ENCODE data around the gene MYO3B. TPM values are rescaled to one million over a fixed set of nuclear protein-coding genes. Genes with fewer than 3 reads are reported as not detected.
"Not testable (repeated sequence)": the region's sequence is repeated elsewhere in the genome, so short reads cannot be mapped to it uniquely, and the experiment has no call there.

The MYO3B gene
- polyA plus RNA-seq, 12 donors: 0.07 to 3.2 (median 0.23) TPM; not detected in 2

GRCh38 chr2:170472498-170472897, 294.6 kb downstream of the MYO3B start:
- not testable (repeated sequence) for DNase-seq

- DNase-seq: no peak
Measured at GRCh38 chr2:170475878-170476277, 297.9 kb downstream of the MYO3B start.

GRCh38 chr2:170477630-170478029, 299.7 kb downstream of the MYO3B start:
- no peak for DNase-seq

DNA sequence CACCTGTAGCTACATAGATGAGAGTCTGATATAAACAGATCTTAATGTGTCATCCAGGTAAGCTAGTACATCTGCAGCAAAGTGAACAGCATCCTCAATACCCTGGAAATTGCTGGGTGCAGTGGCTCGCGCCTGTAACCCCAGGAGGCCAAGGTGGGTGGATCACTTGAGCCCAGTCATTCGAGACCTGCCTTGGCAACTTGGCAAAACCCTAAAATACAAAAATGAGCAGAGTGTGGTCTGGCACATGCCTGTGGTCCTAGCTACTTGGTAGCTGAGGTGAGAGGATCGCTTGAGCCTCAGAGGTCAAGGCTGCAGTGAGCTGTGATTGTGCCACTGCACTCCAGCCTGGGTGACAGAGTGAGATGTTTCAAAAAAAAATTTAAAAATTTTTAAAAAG, 303.3 kb downstream of the MYO3B start:
- DNase-seq: no peak

DNA sequence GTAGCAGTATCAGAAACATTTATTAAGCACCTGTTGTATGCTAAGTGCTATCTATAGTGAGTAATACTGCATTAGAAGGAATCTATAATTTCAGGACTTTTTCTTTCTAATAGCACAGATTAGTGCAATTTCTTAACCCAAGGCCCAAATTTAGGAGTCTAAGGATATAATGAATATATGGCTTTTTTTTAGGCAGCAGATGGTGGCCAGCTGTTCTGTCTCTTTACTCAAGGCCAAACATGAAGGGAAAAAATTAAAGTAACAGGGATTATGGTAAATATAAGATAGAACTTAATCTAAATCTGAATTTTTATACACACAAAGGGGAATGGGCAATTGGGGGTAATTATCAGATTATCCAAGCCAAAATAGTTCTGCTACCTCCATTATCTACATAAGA, 306.6 kb downstream of the MYO3B start:
- no peak for DNase-seq

- no peak for DNase-seq
Measured at GRCh38 chr2:170485254-170486026, 307.5 kb downstream of the MYO3B start.

DNA sequence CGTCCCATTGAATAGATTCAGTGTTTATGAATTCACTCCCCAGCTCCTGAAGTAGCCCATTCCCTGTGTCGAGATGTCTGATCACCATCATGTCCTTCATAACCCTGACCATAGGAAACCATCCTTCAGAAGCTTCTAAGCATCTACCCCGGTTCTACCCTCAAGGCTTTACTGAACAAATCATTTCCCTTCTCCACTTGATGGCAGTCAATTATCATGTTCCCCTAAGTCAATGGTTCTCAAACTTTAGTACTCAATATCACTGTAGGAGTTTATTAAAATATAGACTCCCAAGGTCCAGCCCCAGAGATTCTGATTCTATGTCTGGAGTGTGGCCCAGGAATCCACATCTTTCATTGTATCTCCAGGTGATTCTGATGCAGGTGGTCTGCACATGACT, 308.8 kb downstream of the MYO3B start:
- no peak for DNase-seq

DNA sequence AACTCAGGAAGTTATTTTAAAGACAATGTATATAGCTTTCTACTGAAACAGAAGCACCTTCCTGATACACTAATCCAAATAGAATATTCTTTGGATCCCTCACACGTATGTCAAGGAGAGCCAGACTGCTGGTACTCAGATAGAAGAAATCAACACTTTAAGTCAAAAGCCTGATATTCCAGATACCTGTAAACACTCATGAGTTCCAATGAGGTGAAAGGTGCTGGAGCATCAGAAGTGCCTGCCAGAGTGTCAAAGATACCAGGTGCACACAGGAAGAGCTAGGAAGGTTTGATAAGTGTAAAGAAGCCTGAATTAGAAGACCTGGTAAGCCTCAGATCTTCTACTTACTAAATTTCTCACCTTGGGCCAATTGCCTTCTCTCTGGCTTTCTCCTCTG, 310.9 kb downstream of the MYO3B start:
- no peak for DNase-seq

- no peak for DNase-seq
Measured at GRCh38 chr2:170492010-170492409, 314.1 kb downstream of the MYO3B start.

DNA sequence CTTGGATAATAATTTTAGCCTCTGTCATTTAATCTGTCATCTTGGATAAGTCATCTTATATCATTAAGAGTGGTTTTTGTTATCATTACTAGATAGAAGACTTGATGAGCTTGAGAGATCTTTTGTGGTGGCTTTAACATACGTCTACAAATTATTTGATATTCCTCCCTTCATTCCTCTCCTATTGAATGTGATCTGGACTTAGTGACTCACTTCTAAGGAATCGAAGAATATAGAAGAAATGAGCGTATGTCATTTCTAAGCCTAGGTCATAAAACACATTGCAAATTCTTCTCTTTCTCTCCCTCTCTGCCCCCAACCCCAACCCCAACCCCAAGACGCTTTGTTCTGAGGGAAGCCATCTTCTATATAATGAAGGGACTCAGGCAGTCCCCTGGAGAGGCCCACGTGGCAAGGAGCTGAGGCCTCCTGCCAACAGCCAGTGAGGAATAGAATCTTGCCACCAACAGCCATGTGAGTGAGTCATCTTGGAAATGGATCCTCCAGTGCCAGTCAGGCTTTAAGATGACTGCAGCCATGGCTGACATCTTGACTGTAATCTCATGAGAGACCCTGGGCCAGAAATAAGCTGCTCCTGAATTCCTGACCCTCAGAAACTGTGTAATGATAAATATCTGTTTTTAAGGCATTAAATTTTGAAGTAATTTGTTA, 315.6 kb downstream of the MYO3B start:
- no peak for DNase-seq

- DNase-seq: no peak
Measured at GRCh38 chr2:170495896-170496295, 317.9 kb downstream of the MYO3B start.

DNA sequence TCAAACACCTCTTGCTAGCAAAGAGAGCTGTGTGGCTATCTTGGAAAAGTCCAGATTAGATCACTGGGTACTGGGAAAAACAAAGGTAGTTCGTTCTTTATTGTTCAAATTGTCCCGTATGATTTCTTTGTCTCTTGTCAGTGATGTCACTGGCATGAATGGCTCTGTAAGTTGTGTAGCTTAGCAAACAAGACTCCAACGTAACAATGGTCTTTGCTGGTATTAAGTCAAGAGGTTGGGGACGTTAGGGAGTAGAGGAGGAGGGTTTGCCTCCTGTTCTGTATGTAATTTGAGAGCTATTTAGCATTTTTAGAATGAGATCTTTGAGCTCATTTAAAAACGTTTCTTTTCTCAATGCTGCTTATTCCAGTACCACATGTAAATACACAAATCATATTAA, 320.7 kb downstream of the MYO3B start:
- no peak for DNase-seq

GRCh38 chr2:170500104-170500503, 322.2 kb downstream of the MYO3B start:
- no peak for DNase-seq

- DNase-seq: no peak
Measured at GRCh38 chr2:170500770-170501169, 322.8 kb downstream of the MYO3B start.

GRCh38 chr2:170501421-170502043, 323.6 kb downstream of the MYO3B start:
- no peak for DNase-seq

- no peak for DNase-seq
Measured at GRCh38 chr2:170502361-170503130, 324.6 kb downstream of the MYO3B start.

DNA sequence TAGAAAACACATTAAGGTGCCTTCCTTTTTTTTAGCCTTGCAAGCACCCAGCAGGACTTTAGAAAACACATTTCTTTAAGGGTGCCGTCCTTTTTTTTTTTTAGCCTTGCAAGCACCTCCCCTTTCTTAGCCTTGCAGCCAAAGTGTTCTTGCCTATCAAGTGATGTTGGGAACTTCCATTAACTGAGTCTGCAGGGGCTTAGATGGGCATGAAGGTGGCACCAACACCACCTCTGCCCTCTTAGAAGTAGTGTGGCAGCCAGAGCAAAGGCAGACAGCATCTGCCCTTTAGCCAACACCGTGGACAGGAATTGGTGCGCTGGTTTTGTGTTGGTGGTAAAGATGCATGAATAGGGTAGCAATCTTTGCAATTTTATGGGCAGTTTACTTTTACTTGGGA, 325.6 kb downstream of the MYO3B start:
- DNase-seq: no peak

- DNase-seq: no peak
Measured at GRCh38 chr2:170503971-170504809, 326.2 kb downstream of the MYO3B start.

- no peak for DNase-seq
Measured at GRCh38 chr2:170504810-170505145, 326.8 kb downstream of the MYO3B start.

GRCh38 chr2:170505631-170506275, 327.8 kb downstream of the MYO3B start:
- peak; percentile 47 for DNase-seq
